ENCODE data around the gene CCDC149. TPM values are rescaled to one million over a fixed set of nuclear protein-coding genes. Genes with fewer than 3 reads are reported as not detected.

The CCDC149 gene
- total and polyA plus RNA-seq, 2 of the 4 experiments (the other 2 are of a cell fraction), result 6.7 to 7.0 TPM

GRCh38 chr4:24831637-24832036 lies 81.2 kb downstream of the CCDC149 start:
- no peaks in the 10 kb centered on the region for H3K9me3 ChIP-seq (ENCODE audit: control insufficient read depth, insufficient read depth, low read length)
- H3K36me3 ChIP-seq (ENCODE audit: control insufficient read depth, insufficient read depth, low read length), result peaks cover 13% of the 10 kb centered on the region
- no peak overlapping the region for H2AFZ ChIP-seq (replicated peaks; ENCODE audit: low read length, poor library complexity)
- no peak overlapping the region for H3K4me3 ChIP-seq (ENCODE audit: insufficient read depth, low read depth, low read length)
- dilution Hi-C loops (cut with HindIII; ENCODE audit: low sequenced_read_pairs, unreplicated experiment), result no loop called here
- no peak overlapping the region for H4K8ac ChIP-seq (ENCODE audit: low read depth in 2 of 2, low read length in 2 of 2)
- H2BK15ac ChIP-seq (ENCODE audit: low read depth, low read length), result no peak overlapping the region
- no peak overlapping the region for H3K4me2 ChIP-seq (ENCODE audit: low read depth, low read length)
- no peak overlapping the region for H2AK5ac ChIP-seq (ENCODE audit: low read depth, low read length)
- in situ Hi-C loops (cut with MboI; ENCODE audit: low sequenced_read_pairs), result no loop called here
- no peak for ATAC-seq (ENCODE audit: low read depth)
- DNase-seq, result no peak
- no peaks in the 10 kb centered on the region for H3K27me3 ChIP-seq (ENCODE audit: control insufficient read depth, insufficient read depth, low read length)
- no peak overlapping the region for H2AK9ac ChIP-seq (replicated peaks; ENCODE audit: low read depth, low read length, poor library complexity)
- H3K18ac ChIP-seq (ENCODE audit: low read depth, low read length), result no peak overlapping the region
- ChIA-PET CTCF (interaction anchor here (0.5 to 1.4 kb wide), 2 partner anchors 15 to 679 kb away, joined by 3 read pairs; no protein-coding TSS in a partner anchor), POLR2A (ENCODE audit: unreplicated experiment) (no interaction called here)
- WGBS, 2 experiments (ENCODE audit: extremely low coverage in 2 of 2, insufficient read length in 1 of 2), result no CpG with 5 or more reads among the region's 3 CpGs
- H2BK20ac ChIP-seq (ENCODE audit: low read depth, low read length), result no peak overlapping the region
- H4K91ac ChIP-seq (ENCODE audit: insufficient read depth, low read depth, low read length), result no peak overlapping the region
- H2BK120ac ChIP-seq (ENCODE audit: low read depth, low read length), result no peak overlapping the region
- no TSS peak for BruUV-seq (replicated peaks)
- H3K4me1 ChIP-seq (ENCODE audit: control insufficient read depth, insufficient read depth, low read length), result no peaks in the 10 kb centered on the region
- peaks cover 3% of the 10 kb centered on the region; the same call in 1 of the 2 replicates for H3K9me1 ChIP-seq (ENCODE audit: insufficient read depth, low read length)
- intact Hi-C loops (cut with micrococcal nuclease), result no loop called here
- no peak overlapping the region for H3K14ac ChIP-seq (replicated peaks; ENCODE audit: low read depth, low read length)
- H3K9ac ChIP-seq (ENCODE audit: low read depth, low read length), result no peak overlapping the region
- H2BK5ac ChIP-seq (ENCODE audit: low read depth, low read length, poor library complexity, severe bottlenecking), result no peak overlapping the region
- H4K5ac ChIP-seq (ENCODE audit: low read depth, low read length), result no peak overlapping the region
- no peak overlapping the region for H3K4ac ChIP-seq (ENCODE audit: low read depth, low read length)
- no peak overlapping the region for H3K23ac ChIP-seq (ENCODE audit: low read depth, low read length)
- TF ChIP-seq, protein P1, sequence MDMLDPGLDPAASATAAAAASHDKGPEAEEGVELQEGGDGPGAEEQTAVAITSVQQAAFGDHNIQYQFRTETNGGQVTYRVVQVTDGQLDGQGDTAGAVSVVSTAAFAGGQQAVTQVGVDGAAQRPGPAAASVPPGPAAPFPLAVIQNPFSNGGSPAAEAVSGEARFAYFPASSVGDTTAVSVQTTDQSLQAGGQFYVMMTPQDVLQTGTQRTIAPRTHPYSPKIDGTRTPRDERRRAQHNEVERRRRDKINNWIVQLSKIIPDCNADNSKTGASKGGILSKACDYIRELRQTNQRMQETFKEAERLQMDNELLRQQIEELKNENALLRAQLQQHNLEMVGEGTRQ (IDR thresholded peaks at IDR 0.05; ENCODE audit: low read depth, low read length), result no peak
- TF ChIP-seq ELK1 (IDR thresholded peaks at IDR 0.05; ENCODE audit: borderline replicate concordance, low read depth, low read length) (no peak), POLR2A (IDR thresholded peaks at IDR 0.05; ENCODE audit: low read depth, low read length) (no peak), MAZ (IDR thresholded peaks at IDR 0.05; ENCODE audit: borderline replicate concordance, low read depth, low read length) (no peak), SMC3 (IDR thresholded peaks at IDR 0.05; ENCODE audit: low read depth, low read length) (no peak), BHLHE40 (IDR thresholded peaks at IDR 0.05; ENCODE audit: low read depth, low read length) (no peak), FOS (IDR thresholded peaks at IDR 0.05; ENCODE audit: low read depth, low read length) (no peak), RCOR1 (IDR thresholded peaks at IDR 0.05; ENCODE audit: insufficient replicate concordance, low read length) (no peak), CEBPB (IDR thresholded peaks at IDR 0.05; ENCODE audit: low read depth, low read length) (no peak), MXI1 (IDR thresholded peaks at IDR 0.05; ENCODE audit: borderline replicate concordance, low read depth, low read length) (no peak), MAFK (IDR thresholded peaks at IDR 0.05; ENCODE audit: low read depth, low read length) (no peak), RAD21 (IDR thresholded peaks at IDR 0.05; ENCODE audit: low read length) (no peak), CTCF (conservative IDR thresholded peaks at IDR 0.05; ENCODE audit: low read depth, low read length) (no peak), NFE2L2 (IDR thresholded peaks at IDR 0.05; ENCODE audit: low read depth, low read length) (no peak), RFX5 (IDR thresholded peaks at IDR 0.05; ENCODE audit: low read depth, low read length) (no peak), CHD1 (IDR thresholded peaks at IDR 0.05; ENCODE audit: low read depth, low read length) (no peak)
- no peak overlapping the region for H3K56ac ChIP-seq (ENCODE audit: extremely low read depth, insufficient read depth, low read length)
- H3K79me1 ChIP-seq (ENCODE audit: low read depth in 1 of 2, low read length in 2 of 2), result no peaks in the 10 kb centered on the region
- H3K27ac ChIP-seq (ENCODE audit: insufficient read depth, low read length), result no peak overlapping the region
- H4K20me1 ChIP-seq (ENCODE audit: insufficient read depth, low read length), result no peaks in the 10 kb centered on the region

Data from IMR-90 (cell line).